Measurements from ENCODE around the gene COL20A1.

The COL20A1 gene

DNA sequence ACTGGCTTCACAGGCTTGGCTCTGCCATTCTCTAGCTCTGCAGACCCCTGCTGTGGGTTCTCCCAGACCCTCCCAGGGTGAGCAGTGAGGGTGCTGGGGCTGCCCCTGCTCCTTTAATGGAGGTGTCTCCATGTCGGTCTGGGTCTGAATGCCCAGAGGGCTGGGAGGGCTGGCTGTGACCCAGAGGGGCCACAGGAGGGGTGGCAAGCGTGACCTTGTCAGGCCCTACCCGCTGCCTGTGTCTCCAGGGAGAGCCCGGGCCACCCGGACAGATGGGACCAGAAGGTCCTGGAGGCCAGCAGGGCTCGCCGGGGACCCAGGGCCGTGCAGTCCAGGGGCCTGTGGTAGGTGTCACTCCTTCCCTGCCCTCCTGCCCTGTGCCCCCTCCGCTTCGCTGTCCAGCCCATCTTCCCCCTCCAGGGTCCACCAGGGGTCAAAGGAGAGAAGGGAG lies 32.1 kb downstream of the COL20A1 start:
- TF ChIP-seq, protein P1, sequence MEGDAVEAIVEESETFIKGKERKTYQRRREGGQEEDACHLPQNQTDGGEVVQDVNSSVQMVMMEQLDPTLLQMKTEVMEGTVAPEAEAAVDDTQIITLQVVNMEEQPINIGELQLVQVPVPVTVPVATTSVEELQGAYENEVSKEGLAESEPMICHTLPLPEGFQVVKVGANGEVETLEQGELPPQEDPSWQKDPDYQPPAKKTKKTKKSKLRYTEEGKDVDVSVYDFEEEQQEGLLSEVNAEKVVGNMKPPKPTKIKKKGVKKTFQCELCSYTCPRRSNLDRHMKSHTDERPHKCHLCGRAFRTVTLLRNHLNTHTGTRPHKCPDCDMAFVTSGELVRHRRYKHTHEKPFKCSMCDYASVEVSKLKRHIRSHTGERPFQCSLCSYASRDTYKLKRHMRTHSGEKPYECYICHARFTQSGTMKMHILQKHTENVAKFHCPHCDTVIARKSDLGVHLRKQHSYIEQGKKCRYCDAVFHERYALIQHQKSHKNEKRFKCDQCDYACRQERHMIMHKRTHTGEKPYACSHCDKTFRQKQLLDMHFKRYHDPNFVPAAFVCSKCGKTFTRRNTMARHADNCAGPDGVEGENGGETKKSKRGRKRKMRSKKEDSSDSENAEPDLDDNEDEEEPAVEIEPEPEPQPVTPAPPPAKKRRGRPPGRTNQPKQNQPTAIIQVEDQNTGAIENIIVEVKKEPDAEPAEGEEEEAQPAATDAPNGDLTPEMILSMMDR (IDR thresholded peaks at IDR 0.05; ENCODE audit: low read depth, low read length, missing control alignments): no peak
- H3K4me3 ChIP-seq (ENCODE audit: low read depth, low read length): no peak overlapping the region
- DNase-seq (ENCODE audit: low read depth): no peak

DNA sequence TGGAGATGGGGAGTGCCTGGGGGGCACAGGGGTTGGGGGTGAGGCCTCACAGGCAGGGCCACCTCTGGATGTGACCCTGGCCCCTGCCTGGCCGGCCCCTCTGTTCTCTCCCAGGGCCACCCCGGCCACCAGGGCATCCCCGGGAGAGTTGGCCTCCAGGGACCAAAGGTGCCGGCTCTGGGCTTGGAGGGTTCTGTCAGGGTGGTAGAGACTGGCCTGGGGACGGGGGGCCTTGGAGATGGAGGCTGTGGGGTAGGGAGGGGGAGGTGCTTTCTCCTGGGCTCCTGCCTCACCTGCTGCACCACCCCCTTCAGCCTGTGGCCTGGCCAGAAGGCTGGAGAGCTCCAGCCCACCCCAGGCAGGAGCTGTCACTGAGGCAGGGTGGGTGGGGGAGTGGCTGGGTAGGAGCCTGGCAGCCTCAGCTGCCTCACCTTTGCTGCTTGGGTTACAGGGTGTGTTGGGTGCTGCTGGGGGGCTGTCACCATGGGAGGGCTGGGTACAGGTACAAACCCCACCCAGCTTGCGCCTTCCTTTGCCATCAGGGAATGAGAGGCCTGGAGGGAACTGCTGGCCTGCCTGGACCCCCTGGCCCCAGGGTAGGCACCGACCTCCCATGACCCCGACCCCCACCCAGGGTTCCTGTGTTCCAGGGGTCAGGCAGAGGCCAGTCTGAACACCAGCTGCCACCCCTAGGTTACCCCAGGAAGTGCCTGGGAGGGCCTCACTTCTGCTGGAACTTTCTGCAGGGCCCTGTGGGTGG lies 32.7 kb downstream of the COL20A1 start:
- H3K4me3 ChIP-seq (ENCODE audit: low read depth, low read length): no peak overlapping the region
- TF ChIP-seq, protein P1 (IDR thresholded peaks at IDR 0.05; ENCODE audit: low read depth, low read length, missing control alignments): no peak

DNA sequence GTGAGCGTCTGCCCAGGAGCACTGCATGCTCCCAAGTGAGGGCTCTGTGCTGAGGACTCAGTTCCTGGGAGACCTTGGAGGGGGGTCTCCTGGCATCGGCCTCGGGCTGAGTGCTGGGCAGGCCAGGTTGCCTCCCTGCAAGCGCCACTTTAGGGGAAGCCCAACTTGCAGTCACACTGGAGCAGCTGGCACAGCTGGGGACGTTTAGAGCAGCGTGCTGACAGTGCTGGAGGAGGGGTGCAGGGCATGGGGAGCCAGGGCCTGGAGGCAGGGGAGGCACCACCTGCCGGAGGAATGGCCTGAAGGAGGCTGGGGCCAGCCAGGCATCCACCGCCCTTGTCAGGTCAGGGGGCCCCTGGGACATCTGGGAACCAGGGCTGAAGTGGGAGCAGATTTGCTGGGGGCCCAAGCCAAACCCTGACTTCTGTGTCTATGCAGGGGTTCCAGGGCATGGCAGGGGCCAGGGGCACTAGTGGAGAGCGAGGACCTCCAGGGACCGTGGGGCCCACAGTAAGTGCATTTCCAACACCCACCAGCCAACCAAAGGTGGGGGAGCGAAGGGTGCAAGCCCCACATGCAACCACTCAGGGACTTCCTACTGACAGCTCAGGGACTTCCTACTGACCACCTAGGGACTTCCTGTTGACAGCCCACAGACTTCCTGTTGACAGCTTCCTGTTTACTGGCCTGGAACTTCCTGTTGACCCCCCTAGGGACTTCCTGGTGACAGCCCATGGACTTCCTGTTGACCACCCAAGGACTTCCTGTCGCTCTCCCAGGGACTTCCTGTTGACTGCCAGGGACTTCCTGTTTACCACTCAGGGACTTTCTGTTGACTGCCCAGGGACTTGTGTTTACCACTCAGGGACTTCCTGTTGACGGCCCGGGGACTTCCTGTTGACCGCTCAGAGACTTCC lies 33.6 kb downstream of the COL20A1 start:
- TF ChIP-seq, protein P1 (IDR thresholded peaks at IDR 0.05; ENCODE audit: low read depth, low read length, missing control alignments): no peak
- H3K4me3 ChIP-seq (ENCODE audit: low read depth, low read length): no peak overlapping the region
- no peak for DNase-seq (ENCODE audit: low read depth)

More for the DNA sequence above, 32.7 kb downstream of the COL20A1 start:
- DNase-seq (ENCODE audit: low read depth): no peak

DNA sequence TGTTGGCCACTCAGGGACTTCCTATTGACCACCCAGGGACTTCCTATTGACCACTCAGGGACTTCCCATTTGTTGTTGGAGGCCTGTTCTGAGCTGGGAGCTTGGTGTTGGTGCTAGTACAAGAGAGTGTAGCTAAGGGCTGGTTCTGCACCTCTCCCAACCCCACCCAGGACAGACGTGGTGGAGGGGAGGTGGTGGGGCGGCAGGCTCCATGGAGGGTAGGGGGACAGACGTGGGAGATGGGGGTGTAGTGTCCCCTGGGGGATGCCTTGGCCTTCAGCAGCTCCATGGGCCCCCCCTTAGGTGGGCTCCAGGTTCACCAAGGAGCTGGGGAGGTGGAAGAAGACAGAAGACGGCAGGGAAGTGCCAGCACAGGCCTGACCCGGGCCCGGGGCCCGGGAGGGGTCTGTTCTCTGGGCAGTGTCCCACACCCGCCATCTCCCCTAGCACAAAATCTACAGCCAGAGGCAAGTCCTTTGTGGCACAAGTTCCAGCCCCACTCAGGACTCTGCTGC lies 34.3 kb downstream of the COL20A1 start:
- no peak for DNase-seq (ENCODE audit: low read depth)
- H3K4me3 ChIP-seq (ENCODE audit: low read depth, low read length): no peak overlapping the region
- TF ChIP-seq, protein P1 (IDR thresholded peaks at IDR 0.05; ENCODE audit: low read depth, low read length, missing control alignments): no peak

DNA sequence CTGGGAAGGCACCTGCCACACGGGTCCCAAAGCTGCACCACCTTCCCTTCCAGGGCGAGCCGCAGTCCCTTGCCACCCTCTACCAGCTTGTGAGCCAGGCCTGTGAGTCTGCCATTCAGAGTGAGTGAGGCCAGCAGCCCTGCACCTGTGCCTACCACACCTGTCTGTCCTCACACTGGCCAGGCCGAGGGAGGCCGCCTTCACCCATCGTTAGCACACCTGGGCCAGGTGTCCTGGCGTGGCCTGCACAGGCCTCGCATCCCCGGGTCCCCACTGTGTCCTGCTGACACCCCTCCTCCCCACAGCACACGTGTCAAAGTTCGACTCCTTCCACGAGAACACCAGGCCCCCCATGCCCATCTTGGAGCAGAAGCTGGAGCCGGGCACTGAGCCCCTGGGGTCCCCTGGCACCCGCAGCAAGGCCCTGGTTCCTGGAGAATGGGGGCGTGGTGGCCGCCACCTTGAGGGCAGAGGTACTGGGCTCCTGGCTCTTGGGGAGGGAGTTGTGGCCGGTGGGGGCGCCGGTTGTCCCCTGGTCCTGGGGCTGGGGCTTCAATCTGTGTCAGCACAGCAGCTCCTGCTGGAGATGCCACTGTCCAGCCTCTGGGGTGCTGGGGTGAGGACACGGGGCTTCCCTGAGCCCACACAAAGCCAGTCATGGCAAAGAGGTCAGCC lies 35.2 kb downstream of the COL20A1 start:
- DNase-seq (ENCODE audit: low read depth): no peak
- TF ChIP-seq, protein P1 (IDR thresholded peaks at IDR 0.05; ENCODE audit: low read depth, low read length, missing control alignments): no peak
- H3K4me3 ChIP-seq (ENCODE audit: low read depth, low read length): no peak overlapping the region

DNA sequence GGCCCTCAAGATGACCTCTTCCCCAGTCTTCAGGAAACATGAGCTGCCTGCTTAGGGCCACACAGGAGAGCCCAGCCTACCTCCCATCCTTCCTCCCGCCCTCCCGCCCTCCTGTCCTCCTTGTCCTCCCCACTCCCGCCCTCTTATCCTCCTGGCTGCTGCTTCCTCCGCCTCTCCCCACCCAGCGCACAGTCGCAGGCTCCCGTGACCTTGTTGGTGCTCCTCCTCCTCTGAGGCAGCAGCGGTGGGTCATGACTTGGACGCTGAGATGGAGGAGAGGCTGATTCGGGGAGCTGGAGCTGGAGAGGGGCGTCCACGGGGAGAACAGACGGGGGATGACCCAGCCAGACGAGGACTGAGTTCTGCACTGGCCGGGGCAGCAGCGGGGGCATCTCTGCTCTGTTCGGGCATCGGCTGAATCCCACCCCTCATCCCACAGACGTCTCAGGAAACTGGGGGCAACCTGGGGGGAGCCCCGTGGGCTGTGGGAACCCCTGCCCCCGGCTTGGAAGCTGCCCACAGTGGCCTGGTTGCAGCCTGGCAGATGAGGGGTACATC lies 35.8 kb downstream of the COL20A1 start:
- no peak overlapping the region for H3K4me3 ChIP-seq (ENCODE audit: low read depth, low read length)
- TF ChIP-seq, protein P1 (IDR thresholded peaks at IDR 0.05; ENCODE audit: low read depth, low read length, missing control alignments): no peak
- no peak for DNase-seq (ENCODE audit: low read depth)
